ENCODE data around the gene WDR55. TPM values are rescaled to one million over a fixed set of nuclear protein-coding genes. Genes with fewer than 3 reads are reported as not detected.
"Not testable (repeated sequence)": the region's sequence is repeated elsewhere in the genome, so short reads cannot be mapped to it uniquely, and the experiment has no call there.

The WDR55 gene
- polyA plus RNA-seq, 1 donor (not counting 4 experiments of a cell fraction or from before 2014, with no cell fraction given): 21.6 TPM

- H3K27ac ChIP-seq (ENCODE audit: control insufficient read depth, insufficient read depth, low read length); FAIRE-seq; dilution Hi-C loops (cut with MboI; ENCODE audit: extremely low pct_ligation_motif_present, low sequenced_read_pairs): not testable (repeated sequence)
Observed at GRCh38 chr5:140721395-140721794, 56.7 kb downstream of the WDR55 start.

More at GRCh38 chr5:140721395-140721794, 56.7 kb downstream of the WDR55 start:
- not testable (repeated sequence) for H3K36me3 ChIP-seq (ENCODE audit: control insufficient read depth in 2 of 2, extremely low read depth in 1 of 2, insufficient read depth in 2 of 2, low read length in 2 of 2); DNase-seq (ENCODE audit: low read depth, low spot score); H4K20me1 ChIP-seq (ENCODE audit: control insufficient read depth, extremely low read depth, insufficient read depth, low read length); H3K9ac ChIP-seq (ENCODE audit: control insufficient read depth, extremely low read depth, insufficient read depth, low read length); H3K9me1 ChIP-seq (ENCODE audit: control insufficient read depth, extremely low read depth, insufficient read depth, low read length); H3K4me2 ChIP-seq (ENCODE audit: control insufficient read depth, extremely low read depth, insufficient read depth, low read depth, low read length); H3K79me2 ChIP-seq (ENCODE audit: control insufficient read depth, insufficient read depth, low read length); H2AFZ ChIP-seq (ENCODE audit: control insufficient read depth, low read length); H3K4me1 ChIP-seq (ENCODE audit: control insufficient read depth, extremely low read depth, insufficient read depth, low read length); H3K4me3 ChIP-seq (ENCODE audit: control insufficient read depth in 2 of 3, extremely low read depth in 1 of 3, insufficient read depth in 2 of 3, low read depth in 1 of 3, low read length in 3 of 3); H3K27me3 ChIP-seq (ENCODE audit: control insufficient read depth, extremely low read depth, insufficient read depth, low read length); H3K9me3 ChIP-seq (ENCODE audit: control insufficient read depth, low read depth, low read length)

Small RNA genes within 50 kb of the gene (small RNA-seq; reads per million reads assigned to genes)
- gene VTRNA1-1 (ENCODE audit: insufficient read length in 3 of 3, low read depth in 3 of 3, low replicate concordance in 1 of 3) (0.94 to 98.1 (median 33.6) reads per million in 3 experiments), gene VTRNA1-2 (ENCODE audit: insufficient read length in 3 of 3, low read depth in 3 of 3, low replicate concordance in 1 of 3) (0.47 to 83.7 (median 41.2) reads per million in 3 experiments)

Other genes with a start within 250 kb of the WDR55 start
- gene EIF4EBP3, start 117.2 kb upstream of the WDR55 start, polyA plus RNA-seq: 4.9 to 7.7 TPM (median 5.2 TPM) in 3 replicates
- 19.3 to 48.3 TPM (median 32.4 TPM) in 3 replicates for gene SRA1, start 107.4 kb upstream of the WDR55 start, polyA plus RNA-seq
- 6.7 to 12.4 TPM (median 7.1 TPM) in 3 replicates for gene APBB3, start 100.3 kb upstream of the WDR55 start, polyA plus RNA-seq
- gene SLC35A4, start 100.1 kb upstream of the WDR55 start, polyA plus RNA-seq: 63.1 to 95.7 TPM (median 63.5 TPM) in 3 replicates
- 0.06 to 0.19 TPM (median 0.18 TPM) in 3 replicates for gene CD14, start 31.7 kb upstream of the WDR55 start, polyA plus RNA-seq
- gene TMCO6, start 25.5 kb upstream of the WDR55 start, polyA plus RNA-seq: 7.6 to 9.2 TPM (median 7.9 TPM) in 3 replicates
- 65.6 to 143 TPM (median 101 TPM) in 3 replicates for gene NDUFA2, start 17.3 kb upstream of the WDR55 start, polyA plus RNA-seq
- gene IK, start 17.1 kb upstream of the WDR55 start, polyA plus RNA-seq: 76.4 to 119 TPM (median 118 TPM) in 3 replicates
- gene DND1, start 8.7 kb downstream of the WDR55 start, polyA plus RNA-seq: 0.22 to 0.48 TPM (median 0.23 TPM) in 3 replicates
- gene HARS1, start 26.5 kb downstream of the WDR55 start, polyA plus RNA-seq: 72.0 to 115 TPM (median 87.8 TPM) in 3 replicates
- gene HARS2, start 26.6 kb downstream of the WDR55 start, polyA plus RNA-seq: 36.8 to 44.5 TPM (median 40.3 TPM) in 3 replicates
- gene ZMAT2, start 35.5 kb downstream of the WDR55 start, polyA plus RNA-seq: 47.1 to 75.0 TPM (median 49.2 TPM) in 3 replicates
- gene PCDHA1, start 121.2 kb downstream of the WDR55 start, polyA plus RNA-seq: 0.03 to 0.07 TPM (median 0.06 TPM) in 3 replicates
- gene PCDHA2, start 129.9 kb downstream of the WDR55 start, polyA plus RNA-seq: 0.01 TPM in 1 of 3 replicates, not detected in the others
- 0.01 to 0.02 TPM in 2 of 3 replicates, not detected in the other for gene PCDHA3, start 136.2 kb downstream of the WDR55 start, polyA plus RNA-seq
- gene PCDHA4, start 142.2 kb downstream of the WDR55 start, polyA plus RNA-seq: 0.01 to 0.15 TPM (median 0.07 TPM) in 3 replicates
- 0.01 TPM in 1 of 3 replicates, not detected in the others for gene PCDHA5, start 156.7 kb downstream of the WDR55 start, polyA plus RNA-seq
- gene PCDHA6, start 163.1 kb downstream of the WDR55 start, polyA plus RNA-seq: 0.03 to 0.14 TPM (median 0.04 TPM) in 3 replicates
- gene PCDHA7, start 169.4 kb downstream of the WDR55 start, polyA plus RNA-seq: 0.02 to 0.05 TPM (median 0.04 TPM) in 3 replicates
- not detected in 3 replicates for gene PCDHA8, start 176.3 kb downstream of the WDR55 start, polyA plus RNA-seq
- gene PCDHA9, start 183.5 kb downstream of the WDR55 start, polyA plus RNA-seq: 0.01 TPM in 1 of 3 replicates, not detected in the others
- 0.03 to 0.06 TPM (median 0.05 TPM) in 3 replicates for gene PCDHA10, start 191.0 kb downstream of the WDR55 start, polyA plus RNA-seq
- gene PCDHA11, start 204.1 kb downstream of the WDR55 start, polyA plus RNA-seq: 0.12 to 0.28 TPM in 2 of 3 replicates, not detected in the other
- gene PCDHA12, start 210.4 kb downstream of the WDR55 start, polyA plus RNA-seq: 0.04 to 0.40 TPM (median 0.07 TPM) in 3 replicates
- gene PCDHA13, start 217.2 kb downstream of the WDR55 start, polyA plus RNA-seq: 0.04 to 0.12 TPM in 2 of 3 replicates, not detected in the other